Parathyroid adenoma (tissue), 2 donors: ENCODE measurements around the gene NKD1.

Experiments used
- H2AFZ ChIP-seq: fragments of 300-600 bp; sonication (generic); one replicate; pipeline ENCODE4 v1.7.0; 2017; ENCODE audit warnings: antibody characterized with exemption, mild to moderate bottlenecking
- H3K27ac ChIP-seq: fragments of 300-600 bp; sonication (generic); one replicate; pipeline ENCODE4 v1.7.0; 2017
- H3K27me3 ChIP-seq: fragments of 300-600 bp; sonication (generic); one replicate; pipeline ENCODE4 v1.7.0; 2017; ENCODE audit warnings: low read length; ENCODE audit not compliant: control insufficient read depth, insufficient read depth
- H3K36me3 ChIP-seq: fragments of 300-600 bp; sonication (generic); one replicate; pipeline ENCODE4 v1.7.0; 2017; ENCODE audit warnings: low read length; ENCODE audit not compliant: control insufficient read depth, insufficient read depth
- H3K4me1 ChIP-seq: fragments of 300-600 bp; sonication (generic); one replicate; pipeline ENCODE4 v1.7.0; 2017; ENCODE audit warnings: control low read depth
- H3K4me2 ChIP-seq: fragments of 300-600 bp; sonication (generic); one replicate; pipeline ENCODE4 v1.7.0; 2017; ENCODE audit warnings: low read length
- H3K4me3 ChIP-seq: fragments of 300-600 bp; sonication (generic); one replicate; pipeline ENCODE4 v1.7.0; 2017; ENCODE audit warnings: low read depth, low read length
- H3K79me2 ChIP-seq: fragments of 300-600 bp; sonication (generic); one replicate; pipeline ENCODE4 v1.7.0; 2017; ENCODE audit warnings: control low read depth
- H3K9ac ChIP-seq: fragments of 300-600 bp; sonication (generic); one replicate; pipeline ENCODE4 v1.7.0; 2017; ENCODE audit warnings: mild to moderate bottlenecking
- H3K9me3 ChIP-seq: fragments of 300-600 bp; sonication (generic); one replicate; pipeline ENCODE4 v1.7.0; 2017; ENCODE audit warnings: low read length; ENCODE audit not compliant: control insufficient read depth
- TF ChIP-seq, protein P1 (sequence below): fragments of 300-600 bp; sonication (generic); IDR thresholded peaks from one replicate; pipeline ENCODE4 v1.7.0; 2017; ENCODE audit warnings: antibody characterized with exemption, mild to moderate bottlenecking
- donor health status: primary hyperparathyroidism.

Gene NKD1

GRCh38 chr16:50688867-50689266 lies 140.7 kb downstream of the NKD1 start:
- Histone ChIP-seq H3K4me1 (no peaks in the 10 kb centered on the region), H3K4me3 (no peak overlapping the region), H3K4me2 (no peak overlapping the region), H3K9me3 (no peaks in the 10 kb centered on the region), H3K27me3 (no peaks in the 10 kb centered on the region), H2AFZ (no peak overlapping the region), H3K27ac (no peak overlapping the region), H3K36me3 (no peaks in the 10 kb centered on the region), H3K9ac (no peak overlapping the region), H3K79me2 (no peaks in the 10 kb centered on the region)
- TF ChIP-seq, protein P1, sequence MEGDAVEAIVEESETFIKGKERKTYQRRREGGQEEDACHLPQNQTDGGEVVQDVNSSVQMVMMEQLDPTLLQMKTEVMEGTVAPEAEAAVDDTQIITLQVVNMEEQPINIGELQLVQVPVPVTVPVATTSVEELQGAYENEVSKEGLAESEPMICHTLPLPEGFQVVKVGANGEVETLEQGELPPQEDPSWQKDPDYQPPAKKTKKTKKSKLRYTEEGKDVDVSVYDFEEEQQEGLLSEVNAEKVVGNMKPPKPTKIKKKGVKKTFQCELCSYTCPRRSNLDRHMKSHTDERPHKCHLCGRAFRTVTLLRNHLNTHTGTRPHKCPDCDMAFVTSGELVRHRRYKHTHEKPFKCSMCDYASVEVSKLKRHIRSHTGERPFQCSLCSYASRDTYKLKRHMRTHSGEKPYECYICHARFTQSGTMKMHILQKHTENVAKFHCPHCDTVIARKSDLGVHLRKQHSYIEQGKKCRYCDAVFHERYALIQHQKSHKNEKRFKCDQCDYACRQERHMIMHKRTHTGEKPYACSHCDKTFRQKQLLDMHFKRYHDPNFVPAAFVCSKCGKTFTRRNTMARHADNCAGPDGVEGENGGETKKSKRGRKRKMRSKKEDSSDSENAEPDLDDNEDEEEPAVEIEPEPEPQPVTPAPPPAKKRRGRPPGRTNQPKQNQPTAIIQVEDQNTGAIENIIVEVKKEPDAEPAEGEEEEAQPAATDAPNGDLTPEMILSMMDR = no peak

GRCh38 chr16:50690177-50690576 lies 142.0 kb downstream of the NKD1 start:
- no peaks in the 10 kb centered on the region for H3K4me1 ChIP-seq
- TF ChIP-seq, protein P1 = no peak

GRCh38 chr16:50692644-50692998 lies 144.4 kb downstream of the NKD1 start:
- Histone ChIP-seq H3K36me3 (no peaks in the 10 kb centered on the region), H3K27ac (no peak overlapping the region), H3K4me1 (peaks cover 4% of the 10 kb centered on the region), H3K79me2 (no peaks in the 10 kb centered on the region), H3K4me3 (no peak overlapping the region), H3K9me3 (no peaks in the 10 kb centered on the region), H2AFZ (no peak overlapping the region), H3K4me2 (no peak overlapping the region), H3K9ac (no peak overlapping the region), H3K27me3 (no peaks in the 10 kb centered on the region)
- TF ChIP-seq, protein P1 = no peak

More at GRCh38 chr16:50690177-50690576, 142.0 kb downstream of the NKD1 start:
- Histone ChIP-seq H3K9ac (no peak overlapping the region), H3K79me2 (no peaks in the 10 kb centered on the region), H3K27ac (no peak overlapping the region), H3K4me3 (no peak overlapping the region), H3K4me2 (no peak overlapping the region), H3K9me3 (no peaks in the 10 kb centered on the region), H3K36me3 (no peaks in the 10 kb centered on the region), H3K27me3 (no peaks in the 10 kb centered on the region), H2AFZ (no peak overlapping the region)

DNA sequence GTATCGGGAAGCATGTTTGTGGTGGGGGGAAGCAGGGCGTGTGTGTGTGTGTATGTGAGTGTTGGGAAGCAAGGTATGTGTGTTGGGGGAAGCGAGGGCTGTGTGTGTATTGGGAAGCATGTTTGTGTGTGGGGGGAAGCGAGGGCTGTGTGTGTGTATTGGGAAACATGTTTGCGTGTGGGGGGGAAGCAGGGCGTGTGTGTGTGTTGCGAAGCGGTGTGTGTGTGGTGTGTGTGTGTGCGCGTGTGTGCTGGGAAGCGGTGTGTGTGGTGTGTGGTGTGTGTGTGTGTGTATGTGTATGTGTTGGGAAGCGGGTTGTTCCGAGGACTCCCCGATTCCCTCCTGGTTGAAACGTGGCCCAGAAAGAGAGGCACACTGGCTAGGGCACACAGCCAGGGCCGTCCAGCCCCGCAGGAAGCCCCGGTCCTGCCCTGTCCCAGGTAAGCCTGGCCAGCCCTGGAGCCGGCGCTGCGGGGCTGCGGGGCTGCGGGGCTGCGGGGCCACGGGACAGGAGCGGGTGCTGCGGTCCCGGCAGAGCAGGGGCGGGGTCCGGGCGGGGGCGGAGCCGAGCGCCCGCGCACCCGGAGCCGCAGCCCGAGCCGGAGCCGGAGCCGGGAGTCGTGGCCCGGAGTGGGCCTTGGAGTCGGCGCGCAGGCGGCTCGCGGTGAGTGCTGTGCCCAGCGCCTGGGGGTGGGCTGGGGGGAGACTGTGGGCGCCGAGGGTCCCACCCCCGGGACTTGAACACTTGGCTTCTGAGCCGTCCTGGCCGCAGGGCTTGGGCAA lies 145.0 kb downstream of the NKD1 start, which contains the start of gene NOD2:
NOD2 (plus strand) TSS at position 608 of the 783 bp plus-strand sequence. CDS start 5,890 bp downstream, outside the sequence.
- peaks cover 8% of the 10 kb centered on the region for H3K4me1 ChIP-seq
- no peaks in the 10 kb centered on the region for H3K27me3 ChIP-seq
- H2AFZ ChIP-seq = peak within 1 kb of the TSS; percentile 75
- H3K27ac ChIP-seq = no peak within 1 kb of the TSS
- H3K4me3 ChIP-seq = no peak within 1 kb of the TSS
- no peaks in the 10 kb centered on the region for H3K79me2 ChIP-seq
- no peak within 1 kb of the TSS for H3K9ac ChIP-seq
- no peaks in the 10 kb centered on the region for H3K36me3 ChIP-seq
- peak within 1 kb of the TSS; percentile 57 for H3K4me2 ChIP-seq
- no peaks in the 10 kb centered on the region for H3K9me3 ChIP-seq
- TF ChIP-seq, protein P1 = no peak

DNA sequence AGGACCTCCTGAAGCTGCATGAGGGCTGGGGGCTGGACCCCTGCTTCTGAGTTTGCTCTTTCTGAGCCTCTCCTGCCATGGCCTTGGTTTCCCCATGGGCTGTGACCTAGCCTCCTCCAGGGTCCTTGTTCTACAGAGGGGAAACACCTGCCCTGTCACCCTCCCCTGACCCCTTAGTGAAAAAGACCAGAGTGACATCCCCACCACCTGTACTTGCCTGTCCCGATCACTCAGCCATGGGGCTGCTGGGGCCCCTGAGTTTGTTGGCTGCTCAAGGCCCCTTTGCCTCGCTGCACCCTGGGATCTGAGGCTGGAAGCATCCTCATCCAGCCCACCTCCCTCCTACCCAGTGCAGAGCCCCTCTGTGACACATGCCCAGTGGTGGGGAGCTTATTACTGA lies 146.0 kb downstream of the NKD1 start:
- H3K9me3 ChIP-seq = no peaks in the 10 kb centered on the region
- no peak overlapping the region for H2AFZ ChIP-seq
- no peak overlapping the region for H3K4me3 ChIP-seq
- no peak overlapping the region for H3K27ac ChIP-seq
- no peak overlapping the region for H3K9ac ChIP-seq
- no peaks in the 10 kb centered on the region for H3K36me3 ChIP-seq
- H3K4me1 ChIP-seq = peaks cover 8% of the 10 kb centered on the region
- no peaks in the 10 kb centered on the region for H3K27me3 ChIP-seq
- no peaks in the 10 kb centered on the region for H3K79me2 ChIP-seq
- TF ChIP-seq, protein P1 = no peak
- no peak overlapping the region for H3K4me2 ChIP-seq
